ENCODE measurements around the gene C2CD4B. TPM values are rescaled to one million over a fixed set of nuclear protein-coding genes. Genes with fewer than 3 reads are reported as not detected.

C2CD4B gene
- polyA plus RNA-seq, 3 donors: 0.05 TPM; not detected in 2

DNA sequence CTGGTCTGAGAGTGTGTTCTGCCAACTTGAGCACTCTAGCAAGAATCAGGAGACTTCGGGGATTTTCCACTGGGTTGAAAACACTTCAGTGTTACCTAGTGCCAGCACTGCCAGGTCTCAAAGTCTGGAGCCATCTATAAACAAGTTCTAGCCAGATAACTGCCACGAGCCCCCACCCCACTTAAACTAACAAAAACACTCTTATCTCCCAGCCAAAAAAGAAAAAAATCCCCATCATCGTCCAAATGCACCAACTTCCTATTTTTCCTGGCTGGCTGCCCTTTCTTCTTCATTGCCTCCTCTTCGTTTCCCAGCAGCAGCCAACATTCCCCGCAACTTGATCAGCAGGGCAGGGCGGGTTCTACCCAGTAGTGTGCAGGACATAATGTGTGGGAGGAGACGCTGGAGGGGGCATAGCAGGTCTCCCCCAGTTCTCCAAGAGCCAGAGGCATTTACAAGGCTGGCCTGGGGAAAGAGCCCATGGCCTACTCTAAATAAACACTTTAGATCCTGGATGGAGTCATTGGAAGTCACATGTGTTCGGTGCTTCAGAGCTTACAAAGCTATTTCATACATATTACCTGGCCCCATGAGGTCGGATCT lies 29.5 kb downstream of the C2CD4B start:
- no peaks in the 10 kb centered on the region for H3K79me2 ChIP-seq (ENCODE audit: insufficient read depth, low read length)
- no peaks in the 10 kb centered on the region for H3K27me3 ChIP-seq (ENCODE audit: control insufficient read depth in 2 of 2, insufficient read depth in 2 of 2, low read length in 2 of 2)
- H3K9me3 Mint-ChIP-seq: peaks cover 0 to 6% (median 0%) of the 10 kb centered on the region in 7 donors
- H4K20me1 ChIP-seq (ENCODE audit: insufficient read depth, low read length): no peaks in the 10 kb centered on the region
- H3K36me3 Mint-ChIP-seq: no peaks in the 10 kb centered on the region
- H3K4me1 Mint-ChIP-seq: no peaks in the 10 kb centered on the region
- H3K4me3 Mint-ChIP-seq: no peak overlapping the region
- intact Hi-C loops (cut with micrococcal nuclease): no loop called here
- H2AFZ ChIP-seq (ENCODE audit: insufficient read depth, low read depth, low read length, poor library complexity, severe bottlenecking): no peak overlapping the region
- no peak overlapping the region for H3K27ac Mint-ChIP-seq
- H3K4me3 ChIP-seq (replicated peaks in 1 of 3; ENCODE audit: low read depth in 2 of 3, low read length in 3 of 3): no peak overlapping the region
- no peaks in the 10 kb centered on the region for H3K9me3 ChIP-seq (replicated peaks in 1 of 2; ENCODE audit: control insufficient read depth in 1 of 2, insufficient read depth in 1 of 2, low read length in 2 of 2)
- no peak overlapping the region for H3K27ac ChIP-seq (ENCODE audit: low read depth in 1 of 2, low read length in 2 of 2)
- H3K4me1 ChIP-seq (ENCODE audit: control insufficient read depth in 1 of 2, insufficient read depth in 2 of 2, low read length in 2 of 2): no peaks in the 10 kb centered on the region
- no peaks in the 10 kb centered on the region for H3K36me3 ChIP-seq (replicated peaks in 1 of 2; ENCODE audit: control insufficient read depth in 1 of 2, insufficient read depth in 2 of 2, low read length in 2 of 2)
- H3K4me2 ChIP-seq (replicated peaks; ENCODE audit: extremely low read depth, low read length, poor library complexity, severe bottlenecking): no peak overlapping the region
- TF ChIP-seq, protein P1, sequence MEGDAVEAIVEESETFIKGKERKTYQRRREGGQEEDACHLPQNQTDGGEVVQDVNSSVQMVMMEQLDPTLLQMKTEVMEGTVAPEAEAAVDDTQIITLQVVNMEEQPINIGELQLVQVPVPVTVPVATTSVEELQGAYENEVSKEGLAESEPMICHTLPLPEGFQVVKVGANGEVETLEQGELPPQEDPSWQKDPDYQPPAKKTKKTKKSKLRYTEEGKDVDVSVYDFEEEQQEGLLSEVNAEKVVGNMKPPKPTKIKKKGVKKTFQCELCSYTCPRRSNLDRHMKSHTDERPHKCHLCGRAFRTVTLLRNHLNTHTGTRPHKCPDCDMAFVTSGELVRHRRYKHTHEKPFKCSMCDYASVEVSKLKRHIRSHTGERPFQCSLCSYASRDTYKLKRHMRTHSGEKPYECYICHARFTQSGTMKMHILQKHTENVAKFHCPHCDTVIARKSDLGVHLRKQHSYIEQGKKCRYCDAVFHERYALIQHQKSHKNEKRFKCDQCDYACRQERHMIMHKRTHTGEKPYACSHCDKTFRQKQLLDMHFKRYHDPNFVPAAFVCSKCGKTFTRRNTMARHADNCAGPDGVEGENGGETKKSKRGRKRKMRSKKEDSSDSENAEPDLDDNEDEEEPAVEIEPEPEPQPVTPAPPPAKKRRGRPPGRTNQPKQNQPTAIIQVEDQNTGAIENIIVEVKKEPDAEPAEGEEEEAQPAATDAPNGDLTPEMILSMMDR (IDR thresholded peaks at IDR 0.05): no peak
- WGBS (ENCODE audit: insufficient coverage): 75% methylated on average over 4 of the region's 9 CpGs
- H3K9ac ChIP-seq (ENCODE audit: insufficient read depth, low read length, poor library complexity, severe bottlenecking): no peak overlapping the region
- peaks cover 2 to 5% (median 5%) of the 10 kb centered on the region in 3 donors for H3K27me3 Mint-ChIP-seq (ENCODE audit: low read depth in 3 of 3)
- DNase-seq: no peak

DNA sequence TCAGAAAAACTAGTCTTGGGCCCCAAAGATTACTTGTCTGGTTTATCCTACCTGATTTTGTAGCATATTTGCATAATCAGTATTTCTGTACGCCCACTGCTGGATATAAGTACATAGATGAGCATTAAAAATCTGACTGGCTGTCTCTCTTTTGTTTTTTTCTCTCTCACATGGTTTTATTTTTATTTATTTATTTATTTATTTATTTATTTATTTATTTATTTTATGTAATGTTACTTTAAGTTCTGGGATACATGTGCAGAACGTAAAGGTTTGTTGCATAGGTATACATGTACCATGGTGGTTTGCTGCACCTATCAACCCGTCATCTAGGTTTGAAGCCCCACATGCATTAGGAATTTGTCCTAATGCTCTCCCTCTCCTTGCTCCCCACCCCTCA lies 31.9 kb downstream of the C2CD4B start:
- Mint-ChIP-seq H3K27me3 (ENCODE audit: low read depth in 3 of 3) (peaks cover 3% of the 10 kb centered on the region in 3 donors), H3K4me3 (no peak overlapping the region), H3K36me3 (no peaks in the 10 kb centered on the region), H3K9me3 (peaks cover 0 to 6% (median 0%) of the 10 kb centered on the region in 7 donors), H3K4me1 (no peaks in the 10 kb centered on the region), H3K27ac (no peak overlapping the region)
- Histone ChIP-seq H4K20me1 (ENCODE audit: insufficient read depth, low read length) (no peaks in the 10 kb centered on the region), H2AFZ (ENCODE audit: insufficient read depth, low read depth, low read length, poor library complexity, severe bottlenecking) (no peak overlapping the region), H3K9me3 (replicated peaks in 1 of 2; ENCODE audit: control insufficient read depth in 1 of 2, insufficient read depth in 1 of 2, low read length in 2 of 2) (no peaks in the 10 kb centered on the region), H3K4me2 (replicated peaks; ENCODE audit: extremely low read depth, low read length, poor library complexity, severe bottlenecking) (no peak overlapping the region), H3K36me3 (replicated peaks in 1 of 2; ENCODE audit: control insufficient read depth in 1 of 2, insufficient read depth in 2 of 2, low read length in 2 of 2) (no peaks in the 10 kb centered on the region), H3K9ac (ENCODE audit: insufficient read depth, low read length, poor library complexity, severe bottlenecking) (no peak overlapping the region), H3K4me3 (replicated peaks in 1 of 3; ENCODE audit: low read depth in 2 of 3, low read length in 3 of 3) (no peak overlapping the region), H3K4me1 (ENCODE audit: control insufficient read depth in 1 of 2, insufficient read depth in 2 of 2, low read length in 2 of 2) (no peaks in the 10 kb centered on the region), H3K27me3 (ENCODE audit: control insufficient read depth in 2 of 2, insufficient read depth in 2 of 2, low read length in 2 of 2) (no peaks in the 10 kb centered on the region), H3K27ac (ENCODE audit: low read depth in 1 of 2, low read length in 2 of 2) (no peak overlapping the region), H3K79me2 (ENCODE audit: insufficient read depth, low read length) (no peaks in the 10 kb centered on the region)
- DNase-seq: no peak
- no CpG with 5 or more reads among the region's 3 CpGs for WGBS (ENCODE audit: insufficient coverage)
- TF ChIP-seq, protein P1 (IDR thresholded peaks at IDR 0.05): no peak
- intact Hi-C loops (cut with micrococcal nuclease): no loop called here
